ENCODE measurements around the gene RAB1B.
"Not testable (repeated sequence)": the region's sequence is repeated elsewhere in the genome, so short reads cannot be mapped to it uniquely, and the experiment has no call there.

Gene RAB1B

DNA sequence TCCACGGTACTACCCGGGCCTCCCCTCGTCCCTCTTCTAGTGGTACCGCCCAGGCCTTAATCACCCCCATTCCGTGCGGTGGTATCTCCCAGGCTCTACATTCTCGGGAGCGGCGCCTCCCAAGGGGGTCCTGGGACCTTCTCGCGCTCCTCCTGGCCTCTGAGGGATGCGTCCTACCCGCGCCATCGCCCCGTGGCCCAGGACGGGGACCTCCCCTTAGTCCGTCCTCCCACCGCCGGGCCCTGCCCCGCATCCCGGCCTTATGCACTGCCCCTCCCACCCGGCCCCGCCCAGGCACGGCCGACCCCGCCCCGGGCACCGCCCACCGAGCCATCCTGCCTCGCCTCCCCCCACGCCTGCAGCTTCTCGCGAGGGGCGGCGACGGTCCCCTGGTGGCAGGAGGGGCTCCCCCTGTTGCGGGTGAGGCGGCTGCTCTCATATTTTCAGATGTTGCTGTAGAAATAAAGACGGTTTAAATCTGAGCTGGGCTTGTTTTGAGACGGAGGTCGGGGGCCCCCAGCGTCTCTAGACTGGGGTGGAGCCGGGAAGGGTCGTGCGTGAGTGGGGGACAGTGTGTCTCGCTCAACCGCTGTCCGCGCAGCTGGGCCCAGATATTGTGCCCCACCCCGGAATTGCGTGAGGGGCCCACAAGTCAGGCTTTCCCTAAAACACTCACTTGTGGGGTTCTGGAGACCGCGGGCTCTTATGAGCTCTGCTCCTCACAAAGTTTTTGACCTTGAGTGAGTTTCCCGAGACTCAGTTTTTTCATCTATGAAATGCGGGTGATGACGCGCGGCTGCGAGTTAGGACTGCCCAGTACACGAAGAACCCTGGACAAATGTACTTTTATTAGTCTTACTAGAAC lies 828 bp upstream of the RAB1B start:
- DNase-seq (ENCODE audit: low spot score), result peak; percentile 80

- peak; percentile 48 for DNase-seq (ENCODE audit: low spot score)
Observed at GRCh38 chr11:66268952-66269905, 790 bp downstream of the RAB1B start.

DNA sequence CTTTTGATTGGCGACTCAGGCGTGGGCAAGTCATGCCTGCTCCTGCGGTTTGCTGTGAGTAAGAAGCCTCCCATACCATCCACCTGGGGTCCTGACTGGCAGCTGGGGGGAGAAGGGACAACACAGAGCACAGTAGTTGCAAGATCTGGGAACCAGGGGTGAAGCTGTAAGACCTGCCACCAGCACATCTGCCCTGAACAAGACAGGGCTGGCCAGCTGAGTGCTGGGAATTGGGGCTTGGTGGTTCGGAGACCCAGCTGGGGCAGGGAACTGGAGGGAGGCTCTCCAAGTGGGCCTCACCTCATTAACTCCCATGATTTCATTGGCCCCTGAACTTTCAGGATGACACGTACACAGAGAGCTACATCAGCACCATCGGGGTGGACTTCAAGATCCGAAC lies 3.4 kb downstream of the RAB1B start:
- no peak for DNase-seq (ENCODE audit: low spot score)

DNA sequence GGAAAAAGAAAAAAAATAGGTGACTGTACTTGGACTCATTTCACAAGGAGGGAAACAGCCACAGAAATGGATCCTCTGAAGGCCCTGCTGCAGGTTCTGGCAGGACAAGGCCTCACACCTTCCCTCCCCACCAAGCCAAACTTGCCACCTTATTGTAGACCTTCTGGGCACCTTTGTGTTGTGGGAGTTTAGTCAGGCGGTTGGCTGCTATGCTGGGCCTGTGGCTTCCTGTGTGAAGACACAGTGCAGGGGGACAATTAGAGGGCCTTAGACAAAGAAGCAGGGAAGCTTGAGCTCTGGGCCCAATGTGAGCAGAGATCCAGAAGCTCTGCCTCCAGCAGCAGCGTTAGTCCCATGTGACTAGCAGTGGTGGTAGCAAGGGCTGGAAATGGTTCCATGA lies 4.2 kb downstream of the RAB1B start:
- DNase-seq (ENCODE audit: low spot score), result no peak

- DNase-seq (ENCODE audit: low spot score), result no peak
Observed at GRCh38 chr11:66274219-66274618, 5.8 kb downstream of the RAB1B start.

DNA sequence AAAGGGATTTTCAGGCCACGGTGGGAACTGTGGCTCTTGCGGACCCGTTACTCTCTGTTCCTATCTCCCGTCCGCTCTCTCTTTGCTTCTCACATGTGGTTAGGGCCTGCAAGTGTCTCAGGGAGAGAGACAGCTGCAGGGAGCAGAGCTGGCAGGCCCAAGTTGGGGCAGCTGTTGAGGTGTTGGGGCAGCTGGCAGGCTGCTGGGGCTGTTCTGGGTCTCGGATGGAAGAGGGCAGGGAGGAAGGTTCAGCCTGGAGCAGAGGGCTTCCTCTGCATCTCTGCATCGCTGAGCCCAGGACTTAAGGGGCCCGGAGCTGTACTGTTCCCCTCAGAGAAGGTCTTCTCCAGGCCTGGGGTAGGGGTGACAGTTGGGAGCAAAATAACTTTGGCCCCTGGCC lies 7.0 kb downstream of the RAB1B start:
- DNase-seq (ENCODE audit: low spot score), result no peak

- no peak for DNase-seq (ENCODE audit: low spot score)
Observed at GRCh38 chr11:66275984-66276612, 7.7 kb downstream of the RAB1B start.

DNA sequence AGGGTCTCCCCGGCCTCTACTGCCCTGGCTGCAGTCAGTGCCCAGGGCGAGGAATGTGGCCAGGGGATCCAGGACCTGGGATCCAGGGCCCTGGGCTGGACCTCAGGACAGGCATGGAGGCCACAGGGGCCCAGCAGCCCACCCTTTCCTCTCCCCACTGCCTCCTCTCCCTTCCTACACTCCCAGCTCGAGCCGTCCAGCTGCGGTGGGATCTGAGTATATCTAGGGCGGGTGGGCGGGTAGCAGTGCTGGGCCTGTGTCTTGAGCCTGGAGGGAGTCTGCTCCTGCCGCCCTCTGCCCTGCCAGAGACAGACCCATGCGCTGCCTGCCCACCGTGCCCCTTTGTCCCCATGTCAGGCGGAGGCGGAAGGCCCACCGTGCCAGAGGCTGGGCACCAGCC lies 8.2 kb downstream of the RAB1B start:
- not testable (repeated sequence) for DNase-seq (ENCODE audit: low spot score)

DNA sequence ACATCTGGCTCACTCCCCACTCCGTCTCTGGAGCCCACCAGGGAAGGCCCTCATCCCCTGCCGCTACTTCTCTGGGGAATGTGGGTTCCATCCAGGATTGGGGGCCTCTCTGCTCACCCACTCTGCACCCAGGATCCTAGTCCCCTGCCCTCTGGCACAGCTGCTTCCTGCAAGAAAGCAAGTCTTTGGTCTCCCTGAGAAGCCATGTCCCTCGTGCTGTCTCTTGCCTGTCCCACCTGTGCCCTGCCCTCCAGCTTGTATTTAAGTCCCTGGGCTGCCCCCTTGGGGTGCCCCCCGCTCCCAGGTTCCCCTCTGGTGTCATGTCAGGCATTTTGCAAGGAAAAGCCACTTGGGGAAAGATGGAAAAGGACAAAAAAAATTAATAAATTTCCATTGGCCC lies 8.6 kb downstream of the RAB1B start:
- not testable (repeated sequence) for DNase-seq (ENCODE audit: low spot score)

- DNase-seq (ENCODE audit: low spot score), result peak; percentile 20
Observed at GRCh38 chr11:66277471-66278362, 9.3 kb downstream of the RAB1B start, which contains the start of gene CNIH2. Gene CNIH2, plus strand, starts transcription at chr11:66278175. Its CDS starts 282 bp downstream, at chr11:66278457.

GRCh38 chr11:66278363-66279091 lies 10.1 kb downstream of the RAB1B start:
- peak; percentile 23 for DNase-seq (ENCODE audit: low spot score)

DNA sequence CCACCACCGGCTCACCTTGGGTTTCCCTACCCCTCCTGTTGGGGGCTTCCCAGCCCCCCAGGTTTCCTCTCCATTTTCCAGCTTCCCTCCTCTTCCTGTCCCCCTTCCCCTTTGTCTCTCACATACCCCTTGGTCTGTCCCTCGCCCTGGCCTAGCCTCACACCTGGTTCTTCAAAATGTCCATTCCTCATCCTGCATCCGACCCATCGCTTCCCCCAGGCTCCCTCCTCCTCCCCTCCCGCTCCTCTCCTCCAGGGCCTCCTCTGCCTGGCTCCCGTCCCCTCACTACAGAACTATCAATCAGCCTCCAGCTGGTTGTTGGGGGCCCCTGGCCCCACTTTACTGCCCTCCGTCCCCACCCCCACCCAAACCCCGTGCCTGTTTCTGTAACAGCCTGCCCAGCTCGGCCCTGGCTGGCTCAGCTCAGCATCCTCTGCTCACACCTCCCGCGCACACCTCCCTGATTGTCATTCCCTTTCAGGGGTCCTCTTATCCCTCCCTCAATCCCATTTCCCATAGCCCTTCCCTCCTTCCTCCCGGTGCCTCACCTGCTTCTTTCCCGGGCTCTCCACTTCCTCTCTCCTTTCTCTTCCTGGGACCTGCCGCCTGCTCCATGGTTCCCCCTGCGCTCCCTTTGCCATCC lies 10.8 kb downstream of the RAB1B start:
- no peak for DNase-seq (ENCODE audit: low spot score)

DNA sequence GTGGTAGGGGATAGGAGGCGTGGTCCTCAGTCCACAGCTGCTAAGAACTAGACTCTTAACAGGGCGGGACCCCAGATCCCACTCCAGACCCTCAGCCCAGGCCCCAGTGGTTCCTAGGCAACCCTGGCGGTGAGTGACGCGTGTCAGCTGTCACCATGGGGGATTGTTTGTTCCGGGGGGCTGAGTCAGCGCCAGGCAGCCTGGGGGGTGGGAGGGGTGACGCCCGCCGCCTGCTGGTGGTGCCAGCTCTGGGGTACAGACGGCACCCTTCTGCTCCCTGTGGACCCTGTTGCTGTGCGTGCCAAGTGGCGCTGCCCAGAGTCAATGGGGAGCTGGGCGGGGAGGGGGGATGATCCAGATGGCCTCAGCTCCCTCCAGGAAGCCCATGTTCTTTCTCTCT lies 12.0 kb downstream of the RAB1B start:
- DNase-seq (ENCODE audit: low spot score), result no peak

DNA sequence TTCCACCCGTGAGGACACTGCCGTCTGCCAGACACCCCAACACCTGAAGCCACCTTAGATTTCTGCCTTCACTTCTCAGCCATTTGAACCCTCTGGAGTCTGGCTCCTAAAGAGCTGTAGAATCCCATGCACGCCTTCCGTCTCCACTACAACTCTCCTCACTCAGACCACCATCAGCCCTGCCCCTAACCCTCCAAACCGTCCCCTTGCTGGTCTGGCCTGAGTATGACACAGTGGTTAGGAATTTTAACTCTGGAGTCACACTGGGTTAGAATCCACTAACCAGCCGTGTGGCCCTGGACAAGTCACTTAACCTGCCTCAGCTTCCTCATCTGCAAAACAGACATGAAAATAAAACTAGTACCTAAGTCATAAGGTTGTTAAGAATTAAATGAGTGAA lies 12.6 kb downstream of the RAB1B start:
- DNase-seq (ENCODE audit: low spot score), result no peak

DNA sequence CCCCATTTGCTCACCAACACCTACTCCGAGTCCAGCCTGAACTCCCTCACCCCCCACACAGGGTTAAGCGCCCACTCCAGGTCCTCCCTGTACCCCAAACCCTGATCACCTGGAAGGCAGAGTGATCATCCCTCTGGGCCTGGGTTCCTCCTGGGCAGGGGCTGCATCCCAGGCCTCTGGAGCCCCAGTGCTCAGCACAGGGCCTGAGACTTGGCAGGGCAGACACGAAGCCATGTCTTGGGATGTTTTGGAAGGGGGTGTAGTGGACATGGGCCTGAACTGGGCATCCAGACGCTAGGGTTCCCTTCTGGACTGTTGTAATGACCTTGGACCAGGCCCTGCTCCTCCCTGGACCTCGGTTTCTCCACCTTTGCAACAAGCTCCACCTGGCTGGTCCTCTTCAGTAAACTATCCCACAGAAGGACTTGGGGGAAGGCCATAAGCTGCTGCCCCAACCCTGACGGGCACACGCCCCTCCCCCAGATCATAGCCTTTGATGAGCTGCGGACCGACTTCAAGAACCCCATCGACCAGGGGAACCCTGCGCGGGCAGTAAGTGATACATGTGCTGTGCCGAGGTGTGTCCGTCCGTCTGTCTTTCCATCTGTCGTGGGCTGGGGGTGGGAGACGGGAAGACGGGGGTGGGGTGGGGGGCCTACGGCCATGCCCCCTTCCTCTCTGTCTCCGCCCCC lies 13.5 kb downstream of the RAB1B start:
- no peak for DNase-seq (ENCODE audit: low spot score)

DNA sequence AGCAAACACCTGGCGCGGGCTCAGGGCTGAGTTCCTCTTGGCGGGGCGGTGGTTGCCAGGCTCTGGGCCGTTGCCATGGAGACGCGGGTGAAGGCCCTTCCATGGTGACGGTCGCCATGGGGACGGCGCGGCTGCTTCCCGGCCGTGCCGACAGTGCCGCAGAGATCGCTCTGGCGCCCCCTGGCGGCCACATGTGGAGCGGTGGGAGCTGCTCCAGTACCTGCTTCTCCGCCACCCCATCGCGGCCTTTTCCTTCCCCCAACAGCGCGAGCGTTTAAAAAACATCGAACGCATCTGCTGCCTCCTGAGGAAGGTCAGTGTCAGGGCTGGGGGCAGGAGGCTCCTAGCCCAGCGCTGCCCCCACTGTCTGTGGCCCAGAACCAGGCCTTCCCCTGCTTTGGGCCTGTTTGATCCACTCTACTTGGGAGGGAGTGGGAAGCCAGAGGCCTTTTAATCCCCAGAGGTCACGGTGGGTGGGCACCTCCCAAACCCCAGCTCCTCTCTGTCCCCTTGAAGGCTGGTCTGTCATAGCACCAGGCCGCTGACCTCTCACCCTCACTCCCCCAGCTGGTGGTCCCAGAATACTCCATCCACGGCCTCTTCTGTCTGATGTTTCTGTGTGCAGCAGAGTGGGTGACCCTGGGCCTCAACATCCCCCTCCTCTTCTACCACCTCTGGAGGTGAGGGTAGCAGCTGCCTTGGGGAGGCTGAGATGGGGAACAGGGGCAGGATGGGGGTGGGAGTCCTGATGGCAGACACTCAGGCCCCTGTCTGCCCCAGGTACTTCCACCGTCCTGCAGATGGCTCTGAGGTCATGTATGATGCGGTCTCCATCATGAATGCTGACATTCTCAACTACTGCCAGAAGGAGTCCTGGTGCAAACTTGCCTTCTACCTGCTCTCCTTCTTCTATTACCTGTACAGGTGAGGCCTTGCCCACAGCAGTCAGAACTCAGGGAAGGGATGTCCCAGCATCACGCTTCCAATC lies 14.3 kb downstream of the RAB1B start:
- peak; percentile 96 for DNase-seq (ENCODE audit: low spot score)

GRCh38 chr11:66283461-66284105 lies 15.1 kb downstream of the RAB1B start:
- no peak for DNase-seq (ENCODE audit: low spot score)

Data from kidney tubule cell (primary cell).